NCI-H2107 (cell line): Measurements from ENCODE around the gene FKBP1A.

Experiments used
- DNase-seq: peaks from one replicate; lab custom pipeline; 2025; lab: John Stamatoyannopoulos, UW

Gene FKBP1A

GRCh38 chr20:1319051-1319450, 73.8 kb downstream of the FKBP1A start:
- DNase-seq, result no peak
